A549 (cell line): ENCODE measurements around the gene ZC3H14. TPM values are rescaled to one million over a fixed set of nuclear protein-coding genes. Genes with fewer than 3 reads are reported as not detected.

ENCODE experiments used
- ATAC-seq, 2 experiments: fragments of 200-7000 bp in 1 of 2; fragments of >200 bp in 1 of 2; cut with Nextera tagmentation in 1 of 2; cut with Tn5 transposase in 1 of 2; 3 replicates each; pipeline versions ENCODE4 v1.8.0 to v1.9.1; 2018 to 2020; ENCODE audit warnings: mild to moderate bottlenecking in 1 of 2, moderate library complexity in 1 of 2
- CTCF ChIA-PET: fragments of 300-600 bp; sonication (Branson Sonifier 250); formaldehyde crosslinking; extraction: SDS; loops from one replicate; lab custom pipeline; 2021; ENCODE audit warnings: antibody characterized with exemption, inconsistent platforms; lab: Yijun Ruan, JAX
- POLR2A ChIA-PET: fragments of 350-600 bp; formaldehyde crosslinking; extraction: SDS; loops from one replicate; lab custom pipeline; 2021; ENCODE audit warnings: antibody characterized with exemption, inconsistent platforms; lab: Yijun Ruan, JAX
- DNase-seq, 2 experiments: peaks; one replicate each; pipeline versions ENCODE4 v3.0.0 to v3.0.0-alpha.2; 2011 to 2016; ENCODE audit warnings: low read depth in 1 of 2, low spot score in 1 of 2
- FAIRE-seq: peaks from 2 replicates; lab custom pipeline; 2011; peaks lifted over from hg19 to GRCh38; lab: Jason Lieb, UNC
- H3K27ac ChIP-seq, 2 experiments: fragments of >200 bp; sonication (Bioruptor Twin); formaldehyde crosslinking; 3 replicates each; pipeline ENCODE4 v1.5.1; 2016 to 2017
- H3K4me1 ChIP-seq: fragments of >200 bp; sonication (Bioruptor Twin); formaldehyde crosslinking; 3 replicates; pipeline ENCODE4 v1.6.1; 2016
- H3K4me2 ChIP-seq: fragments of >200 bp; sonication (Bioruptor Twin); formaldehyde crosslinking; 3 replicates; pipeline ENCODE4 v1.6.1; 2016
- H3K4me3 ChIP-seq: fragments of >200 bp; sonication (Bioruptor Twin); formaldehyde crosslinking; 3 replicates; pipeline ENCODE4 v1.5.1; 2016
- H3K9me3 ChIP-seq: fragments of >200 bp; sonication (Bioruptor Twin); formaldehyde crosslinking; 3 replicates; pipeline ENCODE4 v1.6.1; 2016
- BHLHE40 ChIP-seq: IDR thresholded peaks from 2 replicates; pipeline ENCODE4 v1.6.1; 2012; ENCODE audit warnings: low read depth, low read length, inconsistent platforms
- CBX2 ChIP-seq: fragments of 200-600 bp; sonication (generic); IDR thresholded peaks from 2 replicates; pipeline ENCODE4 v1.6.1; 2016; ENCODE audit warnings: low read depth, mild to moderate bottlenecking, borderline replicate concordance
- CBX8 ChIP-seq: fragments of 200-600 bp; sonication (generic); IDR thresholded peaks from 2 replicates; pipeline ENCODE4 v1.6.1; 2016
- CHD2 ChIP-seq: fragments of 150-350 bp; IDR thresholded peaks from 2 replicates; pipeline ENCODE4 v1.6.1; 2014; ENCODE audit warnings: low read length; ENCODE audit not compliant: partially characterized antibody
- CHD4 ChIP-seq: fragments of 200-600 bp; sonication (generic); IDR thresholded peaks from 2 replicates; pipeline ENCODE4 v1.6.1; 2016; ENCODE audit warnings: antibody characterized with exemption, mild to moderate bottlenecking, borderline replicate concordance
- EP300 ChIP-seq, 2 experiments: fragments of >200 bp; sonication (Bioruptor Twin); formaldehyde crosslinking; IDR thresholded peaks; 2 replicates in 1 of 2; 3 replicates in 1 of 2; pipeline ENCODE4 v1.6.1; 2016 to 2017
- FOSB ChIP-seq: fragments of 250-450 bp; sonication (Bioruptor Pico); IDR thresholded peaks from 2 replicates; pipeline ENCODE4 v1.5.0; 2020; ENCODE audit warnings: mild to moderate bottlenecking, moderate library complexity
- GATA3 ChIP-seq: IDR thresholded peaks from 2 replicates; pipeline ENCODE4 v1.6.1; 2012; ENCODE audit warnings: borderline replicate concordance
- HOXB13 ChIP-seq: fragments of 250-450 bp; sonication (Bioruptor Pico); IDR thresholded peaks from 2 replicates; pipeline ENCODE4 v1.5.0; 2020; ENCODE audit warnings: low read depth, mild to moderate bottlenecking, moderate library complexity
- HOXB5 ChIP-seq: fragments of 250-450 bp; sonication (Bioruptor Pico); IDR thresholded peaks from 2 replicates; pipeline ENCODE4 v1.5.0; 2020; ENCODE audit warnings: mild to moderate bottlenecking, moderate library complexity
- KDM5A ChIP-seq: fragments of 200-600 bp; sonication (generic); IDR thresholded peaks from 2 replicates; pipeline ENCODE4 v1.6.1; 2016; ENCODE audit warnings: antibody characterized with exemption, mild to moderate bottlenecking
- NFE2L2 ChIP-seq: fragments of 150-350 bp; conservative IDR thresholded peaks from 2 replicates; pipeline ENCODE4 v1.6.1; 2014; ENCODE audit warnings: low read length
- POLR2AphosphoS2 ChIP-seq: conservative IDR thresholded peaks from 2 replicates; pipeline ENCODE4 v1.6.1; 2012; ENCODE audit warnings: low read length, improper control_type of control experiment, inconsistent platforms
- RAD21 ChIP-seq, 2 experiments: fragments of >200 bp in 1 of 2; sonication (Bioruptor Twin) in 1 of 2; formaldehyde crosslinking in 1 of 2; IDR thresholded peaks in 1 of 2; conservative IDR thresholded peaks in 1 of 2; 2 replicates in 1 of 2; 3 replicates in 1 of 2; pipeline ENCODE4 v1.6.1; 2012 to 2018; ENCODE audit warnings: inconsistent platforms in 1 of 2
- SMC3 ChIP-seq: fragments of >200 bp; sonication (Bioruptor Twin); formaldehyde crosslinking; IDR thresholded peaks from 3 replicates; pipeline ENCODE4 v1.6.1; 2018; ENCODE audit warnings: inconsistent platforms
- SREBF2 ChIP-seq: fragments of 450-650 bp; IDR thresholded peaks from 2 replicates; pipeline ENCODE4 v1.6.1; 2014; ENCODE audit warnings: mild to moderate bottlenecking, moderate library complexity
- TFCP2L1 ChIP-seq: fragments of 250-450 bp; sonication (Bioruptor Pico); IDR thresholded peaks from 2 replicates; pipeline ENCODE4 v1.5.0; 2021; ENCODE audit warnings: mild to moderate bottlenecking
- ZC3H11A ChIP-seq: fragments of 450-650 bp; IDR thresholded peaks from 2 replicates; pipeline ENCODE4 v1.6.1; 2014; ENCODE audit warnings: antibody characterized with exemption, mild to moderate bottlenecking
- ZFP36 ChIP-seq: fragments of 450-650 bp; IDR thresholded peaks from 2 replicates; pipeline ENCODE4 v1.6.1; 2014; ENCODE audit warnings: borderline replicate concordance; ENCODE audit not compliant: partially characterized antibody
- ZNF302 ChIP-seq: fragments of 250-450 bp; sonication (Bioruptor Pico); IDR thresholded peaks from 2 replicates; pipeline ENCODE4 v1.9.0; 2021; ENCODE audit warnings: inconsistent platforms, mild to moderate bottlenecking, moderate library complexity
- ZSCAN20 ChIP-seq: fragments of 250-450 bp; sonication (Bioruptor Pico); IDR thresholded peaks from 2 replicates; pipeline ENCODE4 v1.8.0; 2022; ENCODE audit warnings: mild to moderate bottlenecking, moderate library complexity
- WGBS: methylation state at CpG from one replicate; pipeline ENCODE4 v1.1.6; 2017; ENCODE audit errors: missing lambda C conversion rate; 5-methylcytosine and 5-hydroxymethylcytosine counted together
- polyA plus RNA-seq, 4 experiments: library from polyadenylated mRNA; depleted of rRNA in 3 of 4; stranded (reverse); fragments of >200 nt; fragmentation: RNase III in 1 of 4; extraction: RNeasy Plus Mini Kit Qiagen cat#74134 plus additional on column Dnase treatment in 1 of 4; gene quantifications; 2 replicates in 3 of 4; 3 replicates in 1 of 4; pipeline ENCODE4 v1.2.3, GENCODE V29; 2011 to 2017
- TF ChIP-seq, protein P1 (sequence below): fragments of >200 bp; sonication (Bioruptor Twin); formaldehyde crosslinking; IDR thresholded peaks from 2 replicates; pipeline ENCODE4 v1.6.1; 2016
- TF ChIP-seq, protein P2 (sequence below): fragments of 450-650 bp; IDR thresholded peaks from 2 replicates; pipeline ENCODE4 v1.6.1; 2014; ENCODE audit warnings: antibody characterized with exemption

The ZC3H14 gene
- polyA plus RNA-seq, 2 of the 4 experiments (the other 2 are of a cell fraction) = 64.5 to 141 TPM

DNA sequence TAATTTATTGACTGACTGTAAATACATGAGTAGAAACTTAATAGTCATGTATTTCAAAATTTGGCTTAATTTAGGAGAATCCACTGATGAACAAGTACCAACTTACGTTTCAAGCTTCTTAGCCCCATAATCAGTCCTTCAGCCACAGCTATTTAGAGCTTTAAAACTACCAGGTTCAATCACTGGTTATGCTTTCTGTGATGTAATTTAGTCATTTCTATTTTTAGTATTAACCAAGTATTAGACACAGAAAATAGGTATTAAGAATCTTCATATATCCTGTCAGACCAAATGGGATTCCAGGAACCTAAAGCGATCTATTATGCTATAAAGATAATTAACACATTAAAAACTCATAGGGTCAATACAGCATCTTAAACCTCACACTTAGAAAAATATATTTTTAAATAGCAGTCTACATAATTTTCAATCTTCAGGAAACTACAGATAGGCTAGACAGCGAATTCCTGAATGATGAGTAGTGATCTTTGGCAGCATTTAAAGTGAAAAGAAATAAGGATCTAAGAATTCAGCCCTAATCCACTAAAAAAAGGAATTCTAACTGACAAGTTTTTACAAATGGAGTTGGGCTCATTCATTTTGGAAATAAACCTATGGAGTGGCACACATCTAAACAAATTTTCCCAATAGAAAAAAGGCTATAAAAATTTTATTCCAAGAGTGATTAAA is 51.5 kb downstream of the ZC3H14 start:
- peak; percentile 28 for FAIRE-seq
- H3K27ac ChIP-seq = no peak overlapping the region; a peak in 1 of 6 replicates
- POLR2A ChIA-PET = interaction anchor here (0.6 kb wide), 1 partner anchor 364 kb away, joined by 4 read pairs; no protein-coding TSS in a partner anchor
- DNase-seq = no peak
- peak overlapping the region; percentile 40 for H3K4me2 ChIP-seq
- no peak overlapping the region for H3K4me3 ChIP-seq
- peaks cover 21% of the 10 kb centered on the region for H3K4me1 ChIP-seq
- TF ChIP-seq TFCP2L1 = no peak
- TF ChIP-seq GATA3 = no peak
- TF ChIP-seq HOXB13 = no peak
- TF ChIP-seq SMC3 = no peak
- TF ChIP-seq FOSB (CRISPR knock-in tag) = no peak
- TF ChIP-seq, protein P1, sequence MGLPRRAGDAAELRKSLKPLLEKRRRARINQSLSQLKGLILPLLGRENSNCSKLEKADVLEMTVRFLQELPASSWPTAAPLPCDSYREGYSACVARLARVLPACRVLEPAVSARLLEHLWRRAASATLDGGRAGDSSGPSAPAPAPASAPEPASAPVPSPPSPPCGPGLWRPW = no peak
- no peak for TF ChIP-seq ZC3H11A
- TF ChIP-seq CBX8 = no peak
- no peak for TF ChIP-seq CHD2
- TF ChIP-seq CBX2 = no peak
- no peak for TF ChIP-seq ZFP36
- TF ChIP-seq BHLHE40 = no peak
- TF ChIP-seq ZNF302 = no peak
- TF ChIP-seq SREBF2 = no peak
- TF ChIP-seq, protein P2, sequence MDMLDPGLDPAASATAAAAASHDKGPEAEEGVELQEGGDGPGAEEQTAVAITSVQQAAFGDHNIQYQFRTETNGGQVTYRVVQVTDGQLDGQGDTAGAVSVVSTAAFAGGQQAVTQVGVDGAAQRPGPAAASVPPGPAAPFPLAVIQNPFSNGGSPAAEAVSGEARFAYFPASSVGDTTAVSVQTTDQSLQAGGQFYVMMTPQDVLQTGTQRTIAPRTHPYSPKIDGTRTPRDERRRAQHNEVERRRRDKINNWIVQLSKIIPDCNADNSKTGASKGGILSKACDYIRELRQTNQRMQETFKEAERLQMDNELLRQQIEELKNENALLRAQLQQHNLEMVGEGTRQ = no peak
- TF ChIP-seq KDM5A = no peak
- no peak for TF ChIP-seq RAD21 (conservative IDR thresholded peaks at IDR 0.05 in 1 of 2, IDR thresholded peaks at IDR 0.05 in 1 of 2)
- TF ChIP-seq EP300 (IDR thresholded peaks at IDR 0.05) = no peak
- TF ChIP-seq HOXB5 (CRISPR knock-in tag) = no peak
- WGBS = 88% methylated on average over 3 of the region's 3 CpGs
- no peaks in the 10 kb centered on the region for H3K9me3 ChIP-seq
- CTCF ChIA-PET = no interaction called here
- no peak for ATAC-seq

DNA sequence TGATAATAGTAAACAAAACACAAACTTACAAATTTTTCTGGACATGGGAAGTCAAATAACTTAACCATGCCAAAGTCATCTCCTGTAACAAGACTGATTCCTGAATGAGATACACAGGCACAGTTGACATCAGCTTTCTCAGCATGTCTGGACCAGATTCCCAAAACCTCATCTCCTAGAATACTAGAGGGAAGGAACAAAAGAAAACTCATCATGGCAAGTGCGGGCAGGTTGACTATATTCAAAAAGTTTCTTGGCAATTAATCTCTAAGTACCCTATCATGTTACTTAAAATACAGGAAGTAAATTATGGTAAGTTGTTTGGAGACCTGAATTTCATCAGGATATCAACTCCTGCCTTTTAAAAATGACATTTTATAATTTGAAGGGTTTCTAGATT is 53.9 kb downstream of the ZC3H14 start:
- TF ChIP-seq POLR2AphosphoS2 (no peak), ZSCAN20 (CRISPR knock-in tag) (no peak), CHD4 (no peak), NFE2L2 (no peak), ZFP36 (no peak)
- no peak for ATAC-seq
- no peak for FAIRE-seq
- WGBS = 93% methylated on average over 1 of the region's 1 CpG
- CTCF ChIA-PET = no interaction called here
- POLR2A ChIA-PET = no interaction called here
- peaks cover 21% of the 10 kb centered on the region for H3K4me1 ChIP-seq
- no peak overlapping the region for H3K27ac ChIP-seq
- H3K4me3 ChIP-seq = no peak overlapping the region
- H3K4me2 ChIP-seq = no peak overlapping the region
- no peaks in the 10 kb centered on the region for H3K9me3 ChIP-seq
- DNase-seq = no peak

DNA sequence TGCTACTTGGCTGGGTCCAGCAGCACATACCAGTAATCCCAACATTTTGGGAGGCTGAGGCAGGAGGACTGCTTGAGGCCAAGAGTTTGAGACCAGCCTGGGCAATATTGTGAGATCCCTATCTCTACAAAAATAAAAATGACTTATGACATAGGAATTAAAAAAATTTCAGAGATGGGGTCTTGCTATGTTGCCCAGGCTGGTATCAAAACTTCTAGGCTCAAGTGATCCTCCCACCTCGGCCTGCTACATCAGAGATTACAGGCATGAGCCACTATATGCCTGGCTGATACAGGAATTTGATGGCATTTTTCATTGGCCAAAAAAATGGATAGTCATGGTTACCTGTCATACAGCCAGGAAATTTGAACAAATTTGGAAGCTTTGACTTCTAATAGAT is 54.6 kb downstream of the ZC3H14 start:
- no peak overlapping the region for H3K27ac ChIP-seq
- POLR2A ChIA-PET = no interaction called here
- H3K9me3 ChIP-seq = no peaks in the 10 kb centered on the region
- H3K4me2 ChIP-seq = no peak overlapping the region
- 100% methylated on average over 1 of the region's 1 CpG for WGBS
- FAIRE-seq = no peak
- peak; percentile 9; the same call in 1 of the 2 replicates for TF ChIP-seq NFE2L2
- TF ChIP-seq, protein P2 = no peak
- H3K4me3 ChIP-seq = no peak overlapping the region
- no peak for ATAC-seq
- peaks cover 21% of the 10 kb centered on the region for H3K4me1 ChIP-seq
- no peak for DNase-seq
- CTCF ChIA-PET = no interaction called here
